ENCODE data around the gene SLC16A6. TPM values are rescaled to one million over a fixed set of nuclear protein-coding genes. Genes with fewer than 3 reads are reported as not detected.

Gene SLC16A6
- polyA plus RNA-seq, 1 of the 3 experiments (the other 2 are of a cell fraction) = not detected

DNA sequence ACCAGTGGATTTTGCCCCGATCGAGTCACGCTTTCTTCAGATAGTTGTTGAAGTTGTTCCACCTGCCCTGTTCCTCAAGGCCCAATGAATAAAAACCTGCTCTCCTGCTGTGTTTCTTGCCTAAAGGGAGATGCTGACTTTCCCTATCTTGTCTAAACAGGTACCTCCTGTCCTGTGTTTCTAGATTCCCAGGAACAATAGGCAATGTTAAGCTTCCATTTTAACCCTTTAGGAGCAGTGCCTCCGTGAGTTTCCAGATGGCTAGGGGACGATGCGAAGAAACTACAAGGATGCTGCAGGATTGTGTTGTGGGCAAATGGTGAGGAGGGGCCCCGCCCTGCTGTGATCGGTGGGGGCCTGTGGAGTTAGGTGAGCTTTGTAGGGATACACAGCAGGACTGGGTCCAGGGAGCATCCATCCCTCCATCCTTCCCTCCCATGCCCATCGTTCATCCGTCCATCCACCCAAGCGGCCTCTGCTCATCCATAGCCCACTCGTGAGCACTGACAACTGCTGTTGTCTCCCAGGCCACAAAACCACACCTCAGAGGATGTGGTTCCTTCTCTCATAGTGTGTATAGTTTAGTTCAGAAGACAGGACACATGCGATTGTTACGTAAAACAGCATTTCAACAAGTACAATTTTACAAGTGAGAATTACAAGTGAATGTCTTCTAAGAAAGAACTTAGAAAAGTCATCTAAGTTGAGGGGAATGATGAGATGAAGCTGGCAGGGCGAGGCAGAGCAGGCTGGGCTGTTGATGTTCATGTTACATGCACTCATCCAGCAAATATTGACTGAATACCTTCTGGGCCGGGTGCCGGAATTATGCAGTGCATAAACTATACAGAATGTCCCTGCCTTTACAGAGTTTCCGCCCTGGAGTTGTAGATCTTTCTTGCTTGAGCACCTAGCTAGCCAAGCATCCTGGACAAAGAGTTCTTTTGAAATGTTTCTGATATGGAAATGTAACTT, 5.6 kb upstream of the SLC16A6 start:
- WGBS (ENCODE audit: low lambda C conversion rate) = 71% methylated on average over 18 of the region's 18 CpGs
- DNase-seq = no peak
- H3K79me2 ChIP-seq (ENCODE audit: insufficient read depth) = no peaks in the 10 kb centered on the region
- ChIA-PET CTCF (interaction anchor here (1.0 kb wide), 1 partner anchor 32 kb away, joined by 3 read pairs; no protein-coding TSS in a partner anchor), POLR2A (no interaction called here)
- H3K4me2 ChIP-seq = no peak overlapping the region
- H3K4me3 ChIP-seq (ENCODE audit: low read depth in 2 of 2, low read length in 1 of 2) = no peak overlapping the region
- no peaks in the 10 kb centered on the region for H3K9me2 ChIP-seq
- H3K9me3 ChIP-seq = no peaks in the 10 kb centered on the region
- peaks cover 28% of the 10 kb centered on the region for H3K27me3 ChIP-seq (ENCODE audit: insufficient read depth)
- no peak overlapping the region for H3K9ac ChIP-seq
- no peaks in the 10 kb centered on the region for H3K36me3 ChIP-seq (replicated peaks in 1 of 2; ENCODE audit: control insufficient read depth in 1 of 2, insufficient read depth in 2 of 2, low read length in 1 of 2)
- peaks cover 0 to 10% of the 10 kb centered on the region in 2 experiments; a peak in 2 of 4 replicates for H3K4me1 ChIP-seq (ENCODE audit: control insufficient read depth in 1 of 2, insufficient read depth in 2 of 2, low read depth in 1 of 2, low read length in 1 of 2)
- no peaks in the 10 kb centered on the region for H3F3A ChIP-seq (replicated peaks; ENCODE audit: insufficient read depth)
- TF ChIP-seq CHD2 (IDR thresholded peaks at IDR 0.05; ENCODE audit: low read length, partially characterized antibody) (no peak), JUND (IDR thresholded peaks at IDR 0.05) (no peak), FOXM1 (IDR thresholded peaks at IDR 0.05; ENCODE audit: low read depth) (no peak), SMC3 (IDR thresholded peaks at IDR 0.05; ENCODE audit: low read depth, low read length) (no peak)
- no peaks in the 10 kb centered on the region for H4K20me1 ChIP-seq (ENCODE audit: insufficient read depth)
- H3K27ac ChIP-seq (ENCODE audit: low read depth in 2 of 2, low read length in 1 of 2) = no peak overlapping the region
- no peak overlapping the region for H2AFZ ChIP-seq (ENCODE audit: low read depth)

DNA sequence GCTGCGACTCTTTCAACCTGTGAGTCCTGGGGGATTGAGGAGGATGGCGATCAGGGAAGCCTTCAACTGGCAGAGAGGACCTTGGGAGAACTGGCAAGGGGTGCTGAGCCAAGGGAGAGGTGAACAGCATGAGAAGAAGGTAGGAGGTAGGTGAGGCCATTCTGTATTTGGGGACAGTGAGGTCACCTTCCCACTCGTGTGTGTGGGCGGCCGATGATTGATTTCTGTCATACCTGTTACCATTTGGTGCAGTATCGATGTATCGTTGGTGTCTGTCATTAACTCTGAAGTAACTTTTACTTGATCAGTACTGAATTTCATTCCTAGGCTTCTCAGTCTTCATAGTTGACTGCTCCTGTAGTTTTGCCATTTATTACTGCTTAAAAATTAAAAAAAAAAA, 4.2 kb upstream of the SLC16A6 start:
- no peak overlapping the region for H3K9ac ChIP-seq
- no peaks in the 10 kb centered on the region for H3K9me2 ChIP-seq
- ChIA-PET CTCF (no interaction called here), POLR2A (no interaction called here)
- no peaks in the 10 kb centered on the region for H3K9me3 ChIP-seq
- no peaks in the 10 kb centered on the region for H3K79me2 ChIP-seq (ENCODE audit: insufficient read depth)
- H3K27ac ChIP-seq (ENCODE audit: low read depth in 2 of 2, low read length in 1 of 2) = no peak overlapping the region
- no peak for DNase-seq
- no peak for TF ChIP-seq NRF1 (IDR thresholded peaks at IDR 0.05; ENCODE audit: low read depth, low read length)
- TF ChIP-seq, protein P1, sequence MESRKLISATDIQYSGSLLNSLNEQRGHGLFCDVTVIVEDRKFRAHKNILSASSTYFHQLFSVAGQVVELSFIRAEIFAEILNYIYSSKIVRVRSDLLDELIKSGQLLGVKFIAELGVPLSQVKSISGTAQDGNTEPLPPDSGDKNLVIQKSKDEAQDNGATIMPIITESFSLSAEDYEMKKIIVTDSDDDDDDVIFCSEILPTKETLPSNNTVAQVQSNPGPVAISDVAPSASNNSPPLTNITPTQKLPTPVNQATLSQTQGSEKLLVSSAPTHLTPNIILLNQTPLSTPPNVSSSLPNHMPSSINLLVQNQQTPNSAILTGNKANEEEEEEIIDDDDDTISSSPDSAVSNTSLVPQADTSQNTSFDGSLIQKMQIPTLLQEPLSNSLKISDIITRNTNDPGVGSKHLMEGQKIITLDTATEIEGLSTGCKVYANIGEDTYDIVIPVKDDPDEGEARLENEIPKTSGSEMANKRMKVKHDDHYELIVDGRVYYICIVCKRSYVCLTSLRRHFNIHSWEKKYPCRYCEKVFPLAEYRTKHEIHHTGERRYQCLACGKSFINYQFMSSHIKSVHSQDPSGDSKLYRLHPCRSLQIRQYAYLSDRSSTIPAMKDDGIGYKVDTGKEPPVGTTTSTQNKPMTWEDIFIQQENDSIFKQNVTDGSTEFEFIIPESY (IDR thresholded peaks at IDR 0.05; ENCODE audit: borderline replicate concordance, low read depth) = no peak
- peaks cover 40% of the 10 kb centered on the region for H3K27me3 ChIP-seq (ENCODE audit: insufficient read depth)
- H3K4me3 ChIP-seq (ENCODE audit: low read depth in 2 of 2, low read length in 1 of 2) = no peak overlapping the region
- H3K36me3 ChIP-seq (replicated peaks in 1 of 2; ENCODE audit: control insufficient read depth in 1 of 2, insufficient read depth in 2 of 2, low read length in 1 of 2) = no peaks in the 10 kb centered on the region
- peaks cover 0 to 13% of the 10 kb centered on the region in 2 experiments; a peak in 2 of 4 replicates for H3K4me1 ChIP-seq (ENCODE audit: control insufficient read depth in 1 of 2, insufficient read depth in 2 of 2, low read depth in 1 of 2, low read length in 1 of 2)
- H3K4me2 ChIP-seq = no peak overlapping the region
- WGBS (ENCODE audit: low lambda C conversion rate) = 64% methylated on average over 7 of the region's 7 CpGs
- H3F3A ChIP-seq (replicated peaks; ENCODE audit: insufficient read depth) = no peaks in the 10 kb centered on the region
- no peak overlapping the region for H2AFZ ChIP-seq (ENCODE audit: low read depth)
- no peaks in the 10 kb centered on the region for H4K20me1 ChIP-seq (ENCODE audit: insufficient read depth)

DNA sequence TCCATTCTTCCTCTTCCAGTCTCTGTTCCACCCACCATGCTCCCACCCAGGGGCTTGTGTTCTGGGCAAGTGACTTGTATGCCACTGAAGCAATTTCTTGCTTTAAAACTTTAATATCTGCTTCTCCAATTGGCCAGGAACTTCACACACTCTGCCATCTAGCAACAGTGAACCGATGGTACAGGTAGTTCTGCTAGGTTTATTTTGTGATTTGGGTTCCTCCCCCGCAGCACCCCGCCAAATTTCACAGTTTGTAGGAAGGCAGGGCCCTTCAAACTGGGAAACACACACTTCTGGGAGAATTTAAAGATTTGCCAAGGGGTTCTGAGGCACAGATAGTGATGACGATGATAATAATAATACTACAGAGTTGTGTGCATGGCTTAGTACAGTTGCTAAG, 3.7 kb upstream of the SLC16A6 start:
- Histone ChIP-seq H3K79me2 (ENCODE audit: insufficient read depth) (no peaks in the 10 kb centered on the region), H3K36me3 (replicated peaks in 1 of 2; ENCODE audit: control insufficient read depth in 1 of 2, insufficient read depth in 2 of 2, low read length in 1 of 2) (no peaks in the 10 kb centered on the region), H3K4me3 (ENCODE audit: low read depth in 2 of 2, low read length in 1 of 2) (no peak overlapping the region), H3K9me3 (no peaks in the 10 kb centered on the region), H3K27me3 (ENCODE audit: insufficient read depth) (peaks cover 45% of the 10 kb centered on the region), H3K4me1 (ENCODE audit: control insufficient read depth in 1 of 2, insufficient read depth in 2 of 2, low read depth in 1 of 2, low read length in 1 of 2) (peaks cover 0 to 13% of the 10 kb centered on the region in 2 experiments; a peak in 2 of 4 replicates), H4K20me1 (ENCODE audit: insufficient read depth) (no peaks in the 10 kb centered on the region), H3K9ac (no peak overlapping the region), H2AFZ (ENCODE audit: low read depth) (no peak overlapping the region), H3F3A (replicated peaks; ENCODE audit: insufficient read depth) (no peaks in the 10 kb centered on the region), H3K27ac (ENCODE audit: low read depth in 2 of 2, low read length in 1 of 2) (no peak overlapping the region), H3K4me2 (no peak overlapping the region), H3K9me2 (no peaks in the 10 kb centered on the region)
- no peak for DNase-seq
- ChIA-PET CTCF (interaction anchor here (4.1 kb wide), 1 partner anchor 142 kb away, joined by 15 read pairs; no protein-coding TSS in a partner anchor), POLR2A (no interaction called here)
- 57% methylated on average over 4 of the region's 4 CpGs for WGBS (ENCODE audit: low lambda C conversion rate)
- TF ChIP-seq, protein P1 (IDR thresholded peaks at IDR 0.05; ENCODE audit: borderline replicate concordance, low read depth) = no peak
- TF ChIP-seq NFIC (IDR thresholded peaks at IDR 0.05; ENCODE audit: borderline replicate concordance) (no peak), NRF1 (IDR thresholded peaks at IDR 0.05; ENCODE audit: low read depth, low read length) (no peak), FOXJ3 (CRISPR knock-in tag; IDR thresholded peaks at IDR 0.05) (no peak), YY1 (IDR thresholded peaks at IDR 0.05; ENCODE audit: low read depth) (no peak), JUND (IDR thresholded peaks at IDR 0.05) (no peak), SMC3 (IDR thresholded peaks at IDR 0.05; ENCODE audit: low read depth, low read length) (no peak), RXRA (IDR thresholded peaks at IDR 0.05; ENCODE audit: borderline replicate concordance, low read depth) (no peak), CHD2 (IDR thresholded peaks at IDR 0.05; ENCODE audit: low read length, partially characterized antibody) (no peak), MXI1 (IDR thresholded peaks at IDR 0.05; ENCODE audit: low read depth, low read length) (no peak)
- TF ChIP-seq, protein P2, sequence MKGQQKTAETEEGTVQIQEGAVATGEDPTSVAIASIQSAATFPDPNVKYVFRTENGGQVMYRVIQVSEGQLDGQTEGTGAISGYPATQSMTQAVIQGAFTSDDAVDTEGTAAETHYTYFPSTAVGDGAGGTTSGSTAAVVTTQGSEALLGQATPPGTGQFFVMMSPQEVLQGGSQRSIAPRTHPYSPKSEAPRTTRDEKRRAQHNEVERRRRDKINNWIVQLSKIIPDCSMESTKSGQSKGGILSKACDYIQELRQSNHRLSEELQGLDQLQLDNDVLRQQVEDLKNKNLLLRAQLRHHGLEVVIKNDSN (IDR thresholded peaks at IDR 0.05; ENCODE audit: borderline replicate concordance, low read depth) = no peak
- TF ChIP-seq, protein P3, sequence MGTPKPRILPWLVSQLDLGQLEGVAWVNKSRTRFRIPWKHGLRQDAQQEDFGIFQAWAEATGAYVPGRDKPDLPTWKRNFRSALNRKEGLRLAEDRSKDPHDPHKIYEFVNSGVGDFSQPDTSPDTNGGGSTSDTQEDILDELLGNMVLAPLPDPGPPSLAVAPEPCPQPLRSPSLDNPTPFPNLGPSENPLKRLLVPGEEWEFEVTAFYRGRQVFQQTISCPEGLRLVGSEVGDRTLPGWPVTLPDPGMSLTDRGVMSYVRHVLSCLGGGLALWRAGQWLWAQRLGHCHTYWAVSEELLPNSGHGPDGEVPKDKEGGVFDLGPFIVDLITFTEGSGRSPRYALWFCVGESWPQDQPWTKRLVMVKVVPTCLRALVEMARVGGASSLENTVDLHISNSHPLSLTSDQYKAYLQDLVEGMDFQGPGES (IDR thresholded peaks at IDR 0.05; ENCODE audit: low read depth, low read length) = no peak
